ENCODE data around the gene TMEM109. TPM values are rescaled to one million over a fixed set of nuclear protein-coding genes. Genes with fewer than 3 reads are reported as not detected.

Gene TMEM109
- polyA plus RNA-seq, 3 donors: 58.2 to 107 (median 83.5) TPM

DNA sequence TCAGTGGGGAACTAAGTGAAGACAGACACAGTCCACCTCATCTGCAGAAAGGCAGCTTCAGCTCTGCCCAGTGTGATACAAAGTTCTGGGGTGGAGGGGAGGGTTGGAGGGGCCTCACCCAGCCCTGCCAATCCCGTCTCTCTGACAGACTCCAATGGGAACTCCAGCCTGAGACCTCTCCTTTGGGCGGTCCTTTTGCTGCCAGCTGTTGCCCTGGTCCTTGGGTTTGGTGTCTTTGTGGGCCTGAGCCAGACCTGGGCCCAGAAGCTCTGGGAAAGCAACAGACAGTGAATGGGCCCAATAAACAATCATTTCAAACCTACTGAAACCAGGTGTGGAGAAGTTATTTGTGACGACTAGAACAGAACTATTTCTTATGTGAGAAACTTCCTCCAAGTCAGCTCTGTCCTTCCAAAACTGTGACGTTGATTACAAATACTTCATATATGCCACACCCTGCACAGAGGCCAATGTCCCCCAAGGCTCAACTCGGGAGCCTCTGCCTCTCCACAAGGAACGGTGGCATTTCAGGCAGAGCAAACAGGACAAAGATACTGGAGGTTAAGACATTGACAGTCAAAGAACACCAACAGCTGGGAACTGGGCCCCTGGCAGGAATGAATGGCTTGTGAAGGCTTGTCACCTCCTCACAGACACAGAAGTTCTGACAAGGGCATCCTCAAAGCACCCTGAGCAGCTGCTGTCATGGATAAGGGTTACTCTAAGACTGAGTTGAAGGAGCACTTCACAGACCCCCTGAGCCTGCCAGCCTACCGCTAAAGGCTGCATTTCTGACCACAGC is 38.4 kb upstream of the TMEM109 start:
- 84 to 86% (median 86%) methylated on average over 7 of the region's 7 CpGs for WGBS, 3 donors
- no peak overlapping the region for H3K27ac ChIP-seq (ENCODE audit: low read depth, low read length)

- 96 to 100% (median 100%) methylated on average over 2 of the region's 2 CpGs for WGBS, 3 donors
- no peak overlapping the region for H3K27ac ChIP-seq (ENCODE audit: low read depth, low read length)
Measured at GRCh38 chr11:60876168-60876485, 37.8 kb upstream of the TMEM109 start.

- 56 to 78% (median 64%) methylated on average over 5 of the region's 5 CpGs for WGBS, 3 donors
- H3K27ac ChIP-seq (ENCODE audit: low read depth, low read length): no peak overlapping the region
Measured at GRCh38 chr11:60878245-60879101, 35.5 kb upstream of the TMEM109 start.

DNA sequence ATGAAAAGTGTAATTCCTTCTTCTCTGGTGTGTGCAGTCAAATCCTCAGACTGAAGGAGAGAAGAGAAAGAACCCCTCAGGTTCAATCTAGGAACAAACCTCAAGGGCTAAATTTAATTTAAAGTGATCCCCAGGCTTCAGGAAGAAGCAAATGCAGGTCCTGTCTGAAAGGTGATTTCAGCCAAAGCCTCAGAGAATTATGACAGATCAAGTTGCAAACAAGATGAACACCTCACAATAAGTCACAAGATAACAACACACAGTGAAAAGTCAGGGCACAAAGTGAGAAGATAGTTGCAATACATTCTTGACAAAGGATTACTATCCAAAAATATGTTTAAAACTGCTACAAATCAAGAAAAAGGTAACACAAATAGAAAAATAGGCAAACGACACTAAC is 34.9 kb upstream of the TMEM109 start:
- 64 to 91% (median 82%) methylated on average over 1 of the region's 1 CpG for WGBS, 3 donors
- H3K27ac ChIP-seq (ENCODE audit: low read depth, low read length): no peak overlapping the region

- 56 to 84% (median 80%) methylated on average over 5 of the region's 5 CpGs for WGBS, 3 donors
Measured at GRCh38 chr11:60879971-60880588, 33.9 kb upstream of the TMEM109 start.

DNA sequence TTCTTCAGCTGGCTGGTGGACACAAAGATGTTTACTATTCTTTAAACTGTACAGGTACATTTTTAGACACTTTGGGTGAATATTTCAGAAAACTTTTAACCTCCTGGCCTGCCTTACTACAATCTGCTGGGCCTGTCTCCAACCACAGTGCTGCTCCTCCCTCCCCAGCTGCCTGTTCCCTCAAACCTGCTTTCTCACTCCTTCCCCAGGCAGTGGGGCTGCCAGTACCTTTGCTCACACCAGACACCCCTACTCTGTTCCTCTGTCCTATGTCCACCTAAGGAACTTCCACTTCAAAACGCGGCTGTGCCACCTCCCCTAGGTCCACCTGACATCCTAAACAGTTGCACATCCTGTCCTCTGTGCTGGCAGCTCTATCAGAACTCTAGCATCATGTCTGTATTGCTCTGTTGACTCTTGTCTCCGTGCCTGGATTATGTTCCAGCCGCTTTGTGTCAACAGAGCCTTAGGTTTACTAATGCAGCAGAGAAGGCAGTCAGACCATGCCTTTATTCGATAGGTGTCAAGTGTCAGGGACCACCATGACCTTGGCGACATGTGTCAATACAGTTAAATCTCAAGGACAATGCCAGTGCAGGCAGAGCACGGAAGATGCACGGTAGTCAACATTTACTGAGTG is 33.2 kb upstream of the TMEM109 start:
- 36 to 86% (median 81%) methylated on average over 8 of the region's 8 CpGs for WGBS, 3 donors
- H3K27ac ChIP-seq (ENCODE audit: low read depth, low read length): no peak overlapping the region

More at GRCh38 chr11:60879971-60880588, 33.9 kb upstream of the TMEM109 start:
- no peak overlapping the region for H3K27ac ChIP-seq (ENCODE audit: low read depth, low read length)

DNA sequence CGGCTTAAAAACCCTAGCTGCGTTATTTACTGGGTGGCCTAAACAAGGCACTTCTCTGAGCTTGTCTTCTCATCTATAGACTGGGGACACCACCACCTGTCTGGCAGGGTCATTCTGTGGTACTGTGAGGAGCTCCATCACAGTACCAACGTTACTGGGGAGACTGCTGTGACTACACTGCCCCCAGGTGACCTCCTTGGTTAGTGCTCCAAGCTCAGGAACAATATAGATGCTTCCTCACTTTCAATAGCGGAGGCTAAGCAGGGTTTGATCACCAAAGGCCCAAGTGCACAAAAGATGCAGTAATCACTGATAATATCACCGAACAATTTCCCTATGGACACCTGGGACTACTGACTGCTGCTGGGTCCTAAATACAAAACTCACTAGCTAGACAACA is 26.4 kb upstream of the TMEM109 start:
- no peak overlapping the region for H3K27ac ChIP-seq (ENCODE audit: low read depth, low read length)
- WGBS, 3 donors: 54 to 60% (median 55%) methylated on average over 5 of the region's 5 CpGs

DNA sequence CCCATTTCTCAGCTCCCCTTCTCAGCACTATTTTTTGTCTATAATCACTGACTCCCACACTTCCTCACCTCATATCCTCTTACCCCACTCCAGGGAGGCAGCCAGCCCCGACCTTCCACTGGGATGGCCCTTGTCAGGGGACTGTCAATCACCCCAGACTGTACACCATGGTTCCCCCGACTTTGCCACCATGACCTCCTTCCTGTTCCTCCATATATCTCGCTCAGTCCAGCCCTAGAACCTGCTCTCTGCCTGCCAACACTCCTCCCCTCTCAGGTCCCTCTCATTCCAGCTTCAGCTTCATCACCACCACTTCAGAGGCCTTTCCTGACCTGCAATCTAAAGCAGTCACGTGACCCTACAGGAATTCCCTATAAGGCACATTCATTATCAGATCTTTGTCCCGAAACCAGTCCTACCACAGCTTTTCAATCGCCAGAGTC is 24.1 kb upstream of the TMEM109 start:
- WGBS, 3 donors: 45 to 61% (median 58%) methylated on average over 6 of the region's 6 CpGs
- no peak overlapping the region for H3K27ac ChIP-seq (ENCODE audit: low read depth, low read length)

- no peak overlapping the region for H3K27ac ChIP-seq (ENCODE audit: low read depth, low read length)
- WGBS, 3 donors: 36 to 79% (median 36%) methylated on average over 5 of the region's 5 CpGs
Measured at GRCh38 chr11:60890696-60891095, 23.3 kb upstream of the TMEM109 start.

DNA sequence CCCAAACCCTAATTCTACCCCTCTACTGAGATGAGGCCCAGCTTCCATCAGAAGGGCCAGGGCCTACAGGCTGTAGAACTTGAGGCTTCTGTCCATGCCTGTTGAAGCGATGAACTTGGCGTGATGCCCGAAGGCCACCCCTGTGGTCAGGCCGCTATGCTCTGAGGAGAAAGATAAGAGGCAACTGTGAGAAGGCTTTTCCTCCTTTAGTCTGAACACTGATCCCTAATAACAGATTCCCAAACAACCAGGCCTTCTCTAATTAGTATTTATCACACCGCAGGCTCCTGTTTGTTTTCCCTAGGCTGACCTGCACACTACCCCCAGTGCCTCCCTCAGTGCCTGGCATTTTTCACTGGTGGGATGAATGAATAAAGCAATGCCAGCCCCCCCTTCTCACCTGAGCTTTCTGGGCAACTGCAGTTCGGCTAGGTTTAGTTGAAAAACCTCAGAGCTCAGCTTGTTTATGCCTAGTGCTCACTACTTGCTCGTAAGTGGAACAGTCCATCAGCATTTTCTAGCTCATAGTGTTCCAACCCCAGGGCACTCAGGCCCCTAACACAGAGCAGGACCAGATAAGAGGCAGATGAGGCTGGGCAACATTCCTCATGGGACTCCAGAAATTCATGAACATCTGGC is 22.7 kb upstream of the TMEM109 start:
- H3K27ac ChIP-seq (ENCODE audit: low read depth, low read length): no peak overlapping the region
- WGBS, 3 donors: 61 to 78% (median 73%) methylated on average over 7 of the region's 7 CpGs

GRCh38 chr11:60895687-60896086 is 18.3 kb upstream of the TMEM109 start:
- no peak overlapping the region for H3K27ac ChIP-seq (ENCODE audit: low read depth, low read length)
- 79 to 94% (median 79%) methylated on average over 5 of the region's 5 CpGs for WGBS, 3 donors

DNA sequence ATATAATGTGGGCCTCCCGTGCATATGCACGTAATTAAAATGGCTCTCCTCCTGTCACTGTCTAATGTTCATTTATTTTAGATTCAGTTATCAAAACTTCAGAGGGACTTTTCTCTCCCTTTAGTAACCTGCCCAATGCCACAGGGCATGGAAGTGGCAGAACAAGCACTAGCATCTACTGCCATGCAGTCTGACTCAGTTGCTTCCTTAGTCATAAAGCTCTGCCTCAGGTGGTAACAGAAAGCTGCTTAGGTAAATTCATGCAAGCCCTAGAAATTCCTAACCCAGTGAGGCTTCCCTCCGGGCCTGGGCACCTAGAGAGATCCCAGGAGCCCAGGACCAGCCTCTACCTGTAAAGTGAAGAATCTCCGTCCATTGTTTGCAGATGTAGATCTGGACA is 16.5 kb upstream of the TMEM109 start:
- no peak overlapping the region for H3K27ac ChIP-seq (ENCODE audit: low read depth, low read length)
- 86 to 94% (median 93%) methylated on average over 4 of the region's 4 CpGs for WGBS, 3 donors

GRCh38 chr11:60899046-60899936 is 14.7 kb upstream of the TMEM109 start:
- WGBS, 3 donors: 60 to 64% (median 61%) methylated on average over 12 of the region's 12 CpGs
- no peak overlapping the region for H3K27ac ChIP-seq (ENCODE audit: low read depth, low read length)

DNA sequence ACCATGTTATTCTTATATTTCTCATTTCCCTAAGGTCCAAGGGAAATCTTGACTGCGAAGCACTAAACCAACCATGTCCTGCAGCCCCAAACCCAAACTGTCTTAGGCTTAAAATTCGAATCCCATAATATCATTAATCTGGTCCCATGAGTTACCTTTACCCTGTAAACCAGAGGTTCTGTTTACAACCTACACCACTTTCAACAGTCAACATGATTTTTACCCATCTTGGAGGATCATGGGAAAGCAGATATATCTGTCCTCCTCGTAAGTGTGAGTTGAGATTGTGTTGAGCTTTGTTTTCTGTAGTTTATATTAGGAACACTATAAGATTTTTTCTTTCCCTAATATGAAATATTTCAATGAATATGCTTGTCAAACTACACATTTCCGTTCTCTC is 14.0 kb upstream of the TMEM109 start:
- 66 to 84% (median 76%) methylated on average over 4 of the region's 4 CpGs for WGBS, 3 donors
- H3K27ac ChIP-seq (ENCODE audit: low read depth, low read length): no peak overlapping the region

DNA sequence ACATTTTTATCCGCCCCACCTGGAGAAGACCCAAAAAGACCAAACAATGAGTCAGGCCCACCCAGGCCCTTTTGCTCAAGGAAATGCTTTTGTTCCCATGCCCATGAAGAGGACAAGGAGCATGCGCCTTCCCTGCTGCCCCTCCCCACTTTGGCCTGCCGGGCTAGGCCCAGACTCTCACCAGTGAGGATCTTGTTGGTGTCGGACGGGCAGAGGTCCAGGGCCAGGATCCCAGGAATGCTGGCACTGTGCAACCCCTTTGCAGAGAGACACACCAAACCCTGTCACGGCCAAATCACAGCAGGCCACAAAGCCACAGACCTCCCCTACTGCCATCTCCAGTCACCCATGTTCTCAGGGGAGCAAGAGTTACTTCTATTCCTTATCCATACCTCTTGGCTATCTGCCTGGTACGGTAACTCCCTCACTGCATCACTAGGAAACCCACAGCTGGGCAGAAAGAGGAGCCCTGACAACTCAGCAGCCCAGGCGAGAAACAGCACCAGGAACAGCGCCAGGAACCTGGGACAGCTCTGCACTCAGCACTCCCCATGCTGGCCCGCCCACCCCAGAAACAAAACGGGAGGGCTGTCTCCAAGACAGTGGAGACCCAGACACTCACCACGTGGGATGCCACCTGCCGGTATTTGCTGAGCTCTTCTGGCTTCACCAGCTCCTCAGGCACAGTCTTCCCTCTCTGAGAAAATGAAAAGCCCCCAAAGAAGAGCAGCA is 13.1 kb upstream of the TMEM109 start:
- H3K27ac ChIP-seq (ENCODE audit: low read depth, low read length): no peak overlapping the region
- 74 to 82% (median 80%) methylated on average over 13 of the region's 13 CpGs for WGBS, 3 donors

DNA sequence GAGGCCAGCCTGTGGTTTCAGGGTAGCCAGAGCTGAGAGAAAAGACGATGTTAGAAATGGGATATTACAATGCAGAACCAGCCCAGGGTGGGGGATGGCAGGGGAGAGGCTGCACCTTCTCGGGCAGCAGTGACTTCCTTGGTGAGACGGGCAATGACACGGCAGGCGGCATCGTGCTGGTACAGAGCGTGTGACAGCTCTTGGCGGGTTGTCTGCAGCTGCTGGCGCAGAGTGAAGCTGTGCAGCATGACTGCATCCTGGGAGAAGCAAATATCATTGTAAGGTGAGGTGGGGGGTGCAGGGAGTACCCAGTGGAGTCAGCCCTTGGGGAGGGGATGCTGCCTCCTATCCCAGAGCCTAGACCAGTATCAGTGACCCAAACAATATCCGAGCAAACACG is 11.3 kb upstream of the TMEM109 start:
- no peak overlapping the region for H3K27ac ChIP-seq (ENCODE audit: low read depth, low read length)
- 88 to 91% (median 89%) methylated on average over 11 of the region's 11 CpGs for WGBS, 3 donors

- no peak overlapping the region for H3K27ac ChIP-seq (ENCODE audit: low read depth, low read length)
- WGBS, 3 donors: 38 to 43% (median 41%) methylated on average over 6 of the region's 6 CpGs
Measured at GRCh38 chr11:60905047-60905446, 8.9 kb upstream of the TMEM109 start.
